ENCODE data around the gene USH1C. TPM values are rescaled to one million over a fixed set of nuclear protein-coding genes. Genes with fewer than 3 reads are reported as not detected.

USH1C gene
- total RNA-seq: not detected in 2 replicates

DNA sequence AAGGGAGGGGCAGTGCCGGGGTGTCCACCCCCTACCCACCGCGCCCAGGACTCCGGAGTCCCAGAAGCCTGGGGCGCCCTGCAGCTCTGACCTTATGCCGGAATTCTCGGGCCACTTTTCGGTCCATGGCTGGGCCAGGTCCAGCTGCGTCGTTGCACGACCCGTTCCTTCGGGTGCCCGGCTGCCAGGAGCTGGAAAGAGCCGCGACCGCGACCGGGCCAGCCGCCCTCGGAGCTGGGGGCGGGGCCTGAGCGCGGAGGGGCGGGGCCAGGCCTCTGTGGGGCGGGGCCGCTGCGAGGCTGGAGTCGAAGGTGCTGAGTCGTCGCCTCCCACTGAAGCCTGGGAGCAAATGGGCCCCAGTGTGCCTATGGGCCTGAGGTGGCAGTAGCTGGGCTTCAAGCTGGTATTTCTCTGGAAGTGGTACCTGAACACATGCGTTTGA, at the start of gene USH1C:
Gene USH1C (minus strand): TSS at position 236 of the 442 bp plus-strand sequence. CDS start 109 bp downstream, at position 127.
- no peaks in the 10 kb centered on the region for H3K36me3 ChIP-seq (ENCODE audit: insufficient read depth, low read length)
- no peaks in the 10 kb centered on the region for H4K20me1 ChIP-seq (ENCODE audit: insufficient read depth, low read length)
- H3K4me3 ChIP-seq (ENCODE audit: insufficient read depth, low read length): no peak within 1 kb of the TSS
- no peaks in the 10 kb centered on the region for H3K9me3 ChIP-seq (ENCODE audit: low read depth, low read length)
- H3K4me1 ChIP-seq (ENCODE audit: insufficient read depth, low read length): no peaks in the 10 kb centered on the region
- H3K27me3 ChIP-seq (ENCODE audit: insufficient read depth, low read length): peaks cover 31% of the 10 kb centered on the region
- no peak within 1 kb of the TSS for H2AFZ ChIP-seq (ENCODE audit: low read length)
- H3K4me2 ChIP-seq (ENCODE audit: insufficient read depth, low read length): no peak within 1 kb of the TSS
- peak; percentile 87 for DNase-seq (ENCODE audit: insufficient read length, low spot score, missing footprints)
- H3K27ac ChIP-seq (ENCODE audit: low read depth, low read length): no peak within 1 kb of the TSS
- TF ChIP-seq, protein P1, sequence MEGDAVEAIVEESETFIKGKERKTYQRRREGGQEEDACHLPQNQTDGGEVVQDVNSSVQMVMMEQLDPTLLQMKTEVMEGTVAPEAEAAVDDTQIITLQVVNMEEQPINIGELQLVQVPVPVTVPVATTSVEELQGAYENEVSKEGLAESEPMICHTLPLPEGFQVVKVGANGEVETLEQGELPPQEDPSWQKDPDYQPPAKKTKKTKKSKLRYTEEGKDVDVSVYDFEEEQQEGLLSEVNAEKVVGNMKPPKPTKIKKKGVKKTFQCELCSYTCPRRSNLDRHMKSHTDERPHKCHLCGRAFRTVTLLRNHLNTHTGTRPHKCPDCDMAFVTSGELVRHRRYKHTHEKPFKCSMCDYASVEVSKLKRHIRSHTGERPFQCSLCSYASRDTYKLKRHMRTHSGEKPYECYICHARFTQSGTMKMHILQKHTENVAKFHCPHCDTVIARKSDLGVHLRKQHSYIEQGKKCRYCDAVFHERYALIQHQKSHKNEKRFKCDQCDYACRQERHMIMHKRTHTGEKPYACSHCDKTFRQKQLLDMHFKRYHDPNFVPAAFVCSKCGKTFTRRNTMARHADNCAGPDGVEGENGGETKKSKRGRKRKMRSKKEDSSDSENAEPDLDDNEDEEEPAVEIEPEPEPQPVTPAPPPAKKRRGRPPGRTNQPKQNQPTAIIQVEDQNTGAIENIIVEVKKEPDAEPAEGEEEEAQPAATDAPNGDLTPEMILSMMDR (IDR thresholded peaks at IDR 0.05; ENCODE audit: extremely low read depth, low read depth, low read length): no peak
- H3K79me2 ChIP-seq (ENCODE audit: insufficient read depth, low read length): no peaks in the 10 kb centered on the region

DNA sequence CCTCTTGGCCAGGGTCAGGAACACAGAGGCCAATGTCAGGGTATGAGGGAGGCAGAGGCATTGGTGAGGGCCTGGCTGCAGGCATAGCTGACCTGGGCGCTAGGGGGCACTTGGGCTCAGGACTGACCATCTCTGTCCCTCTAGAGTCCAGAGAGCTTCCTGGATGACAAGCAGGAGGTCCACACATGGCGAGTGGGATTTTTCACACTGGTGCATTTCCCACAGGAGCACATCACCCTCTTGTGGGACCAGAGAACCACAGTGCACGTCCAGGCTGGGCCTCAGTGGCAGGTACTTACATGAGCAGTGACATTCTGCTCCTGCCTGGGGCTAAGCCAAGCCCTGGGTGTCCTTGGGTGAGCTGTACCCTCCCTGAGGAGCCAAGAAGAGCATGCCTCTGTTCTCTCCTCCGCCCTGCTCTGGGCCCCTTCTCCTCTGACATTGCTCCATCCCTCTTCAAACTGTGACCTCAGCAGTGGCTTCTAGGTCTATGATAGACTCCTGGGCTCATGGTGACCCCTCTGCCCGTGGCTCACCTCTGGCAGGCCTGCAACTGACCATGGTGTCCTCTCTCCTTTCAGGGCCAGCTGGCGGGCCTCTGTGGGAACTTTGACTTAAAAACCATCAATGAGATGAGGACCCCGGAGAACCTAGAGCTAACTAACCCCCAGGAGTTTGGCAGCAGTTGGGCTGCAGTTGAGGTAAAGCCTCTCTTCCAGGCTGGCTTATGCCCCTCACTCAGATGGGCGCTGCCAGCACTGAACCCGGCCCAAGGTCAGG, 49.4 kb upstream of the USH1C start:
- Histone ChIP-seq H4K20me1 (ENCODE audit: insufficient read depth, low read length) (peaks cover 3% of the 10 kb centered on the region), H3K27ac (ENCODE audit: low read depth, low read length) (no peak overlapping the region), H3K4me1 (ENCODE audit: insufficient read depth, low read length) (no peaks in the 10 kb centered on the region), H3K4me3 (ENCODE audit: insufficient read depth, low read length) (no peak overlapping the region), H3K4me2 (ENCODE audit: insufficient read depth, low read length) (no peak overlapping the region), H2AFZ (ENCODE audit: low read length) (no peak overlapping the region), H3K36me3 (ENCODE audit: insufficient read depth, low read length) (no peaks in the 10 kb centered on the region), H3K79me2 (ENCODE audit: insufficient read depth, low read length) (no peaks in the 10 kb centered on the region), H3K27me3 (ENCODE audit: insufficient read depth, low read length) (peaks cover 17% of the 10 kb centered on the region), H3K9me3 (ENCODE audit: low read depth, low read length) (no peaks in the 10 kb centered on the region)
- TF ChIP-seq, protein P1 (IDR thresholded peaks at IDR 0.05; ENCODE audit: extremely low read depth, low read depth, low read length): no peak
- peak; percentile 10 for DNase-seq (ENCODE audit: insufficient read length, low spot score, missing footprints)

DNA sequence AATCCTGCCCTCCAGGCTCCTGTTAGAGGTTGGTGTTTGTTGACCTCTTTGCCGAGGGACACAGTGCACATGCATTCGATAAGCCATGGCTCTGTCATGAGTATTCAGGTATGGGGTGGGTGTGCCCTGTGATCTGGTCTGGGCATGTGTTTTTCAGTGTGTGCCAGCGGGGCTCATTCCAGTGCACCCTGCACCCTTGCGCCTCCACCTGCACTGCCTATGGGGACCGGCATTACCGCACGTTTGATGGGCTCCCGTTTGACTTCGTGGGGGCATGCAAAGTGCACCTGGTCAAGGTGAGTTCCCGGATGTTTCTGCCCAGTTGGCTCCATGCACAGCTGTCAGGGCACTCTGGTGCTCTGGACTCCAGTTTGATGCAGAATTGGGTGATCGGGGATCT, 47.1 kb upstream of the USH1C start:
- H3K4me2 ChIP-seq (ENCODE audit: insufficient read depth, low read length): no peak overlapping the region
- H3K79me2 ChIP-seq (ENCODE audit: insufficient read depth, low read length): no peaks in the 10 kb centered on the region
- no peaks in the 10 kb centered on the region for H3K36me3 ChIP-seq (ENCODE audit: insufficient read depth, low read length)
- H3K4me3 ChIP-seq (ENCODE audit: insufficient read depth, low read length): no peak overlapping the region
- DNase-seq (ENCODE audit: insufficient read length, low spot score, missing footprints): no peak
- TF ChIP-seq, protein P1 (IDR thresholded peaks at IDR 0.05; ENCODE audit: extremely low read depth, low read depth, low read length): no peak
- H3K9me3 ChIP-seq (ENCODE audit: low read depth, low read length): no peaks in the 10 kb centered on the region
- H3K27me3 ChIP-seq (ENCODE audit: insufficient read depth, low read length): peaks cover 17% of the 10 kb centered on the region
- H4K20me1 ChIP-seq (ENCODE audit: insufficient read depth, low read length): peaks cover 3% of the 10 kb centered on the region
- no peak overlapping the region for H3K27ac ChIP-seq (ENCODE audit: low read depth, low read length)
- H2AFZ ChIP-seq (ENCODE audit: low read length): no peak overlapping the region
- no peaks in the 10 kb centered on the region for H3K4me1 ChIP-seq (ENCODE audit: insufficient read depth, low read length)

DNA sequence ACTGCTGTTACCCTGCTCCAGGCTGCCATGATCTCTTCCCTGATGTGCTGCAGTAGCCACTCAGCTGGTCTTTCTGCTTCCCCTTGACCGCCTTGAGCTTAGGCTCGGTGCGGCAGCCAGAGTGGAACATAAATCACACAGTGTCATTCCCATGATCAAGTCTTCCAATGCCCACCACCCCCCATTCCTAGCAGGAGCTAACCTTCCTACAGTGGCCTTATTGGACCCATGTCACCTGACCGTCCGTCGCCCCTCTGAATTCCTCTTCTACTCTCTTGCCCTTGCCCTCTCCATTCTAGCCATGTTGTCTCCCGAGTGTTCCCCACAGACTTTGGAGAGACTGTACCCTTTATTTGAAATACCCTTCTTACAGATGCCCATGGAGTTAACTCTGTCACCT, 46.2 kb upstream of the USH1C start:
- Histone ChIP-seq H3K9me3 (ENCODE audit: low read depth, low read length) (no peaks in the 10 kb centered on the region), H3K79me2 (ENCODE audit: insufficient read depth, low read length) (no peaks in the 10 kb centered on the region), H3K36me3 (ENCODE audit: insufficient read depth, low read length) (no peaks in the 10 kb centered on the region), H3K4me2 (ENCODE audit: insufficient read depth, low read length) (no peak overlapping the region), H3K27ac (ENCODE audit: low read depth, low read length) (no peak overlapping the region), H3K4me3 (ENCODE audit: insufficient read depth, low read length) (no peak overlapping the region), H3K27me3 (ENCODE audit: insufficient read depth, low read length) (peaks cover 17% of the 10 kb centered on the region), H4K20me1 (ENCODE audit: insufficient read depth, low read length) (peaks cover 3% of the 10 kb centered on the region), H2AFZ (ENCODE audit: low read length) (no peak overlapping the region), H3K4me1 (ENCODE audit: insufficient read depth, low read length) (no peaks in the 10 kb centered on the region)
- DNase-seq (ENCODE audit: insufficient read length, low spot score, missing footprints): no peak
- TF ChIP-seq, protein P1 (IDR thresholded peaks at IDR 0.05; ENCODE audit: extremely low read depth, low read depth, low read length): no peak
